ENCODE results near the gene SRRT. TPM values are rescaled to one million over a fixed set of nuclear protein-coding genes. Genes with fewer than 3 reads are reported as not detected.

The SRRT gene
- total RNA-seq, 6 donors from 2014 or later = 57.9 to 324 (median 111) TPM

- peaks cover 0 to 32% (median 22%) of the 10 kb centered on the region in 4 donors for H3K27me3 ChIP-seq
- no peak for ATAC-seq (ENCODE audit: low FRiP score in 2 of 2)
- no peak overlapping the region for H3K27ac ChIP-seq
- no peaks in the 10 kb centered on the region for H3K9me3 ChIP-seq
- H3K4me3 ChIP-seq = peak overlapping the region in 2 of 4 donors; percentile 50 to 53
- TF ChIP-seq POLR2AphosphoS5 (IDR thresholded peaks at IDR 0.05) (no peak), CTCF (IDR thresholded peaks at IDR 0.05) (no peak), EP300 (IDR thresholded peaks at IDR 0.05) (no peak), POLR2A (IDR thresholded peaks at IDR 0.05) (no peak)
- peak in 1 of 2 donors; percentile 76 for DNase-seq
- H3K4me1 ChIP-seq = peaks cover 34 to 49% (median 43%) of the 10 kb centered on the region in 4 donors
- H3K36me3 ChIP-seq = no peaks in the 10 kb centered on the region
- 60 to 72% methylated on average over 21 to 25 of the region's 40 CpGs for WGBS, 2 donors
Observed at GRCh38 chr7:100893910-100894721, 19.2 kb downstream of the SRRT start.

- DNase-seq = peak in 1 of 2 donors; percentile 94
- Histone ChIP-seq H3K27me3 (peaks cover 0 to 32% (median 22%) of the 10 kb centered on the region in 4 donors), H3K36me3 (no peaks in the 10 kb centered on the region), H3K4me1 (peaks cover 34 to 43% (median 40%) of the 10 kb centered on the region in 4 donors), H3K9me3 (no peaks in the 10 kb centered on the region), H3K4me3 (peak overlapping the region; percentile 35 to 53 (median 43)), H3K27ac (peak overlapping the region in 1 of 4 donors; percentile 11)
- TF ChIP-seq CTCF (IDR thresholded peaks at IDR 0.05) (peak; percentile 76 to 90 (median 88)), POLR2A (IDR thresholded peaks at IDR 0.05) (no peak)
- WGBS, 2 donors = 1% methylated on average over 21 of the region's 83 CpGs; no CpG with 5 or more reads in 1 of the 2 donors
- ATAC-seq (ENCODE audit: low FRiP score in 2 of 2) = peak in 1 of 2 donors; percentile 45
Observed at GRCh38 chr7:100894860-100895700, 20.2 kb downstream of the SRRT start.

- peaks cover 0 to 32% (median 22%) of the 10 kb centered on the region in 4 donors for H3K27me3 ChIP-seq
- no peaks in the 10 kb centered on the region for H3K36me3 ChIP-seq
- H3K4me1 ChIP-seq = peaks cover 29 to 37% (median 35%) of the 10 kb centered on the region in 4 donors
- H3K9me3 ChIP-seq = no peaks in the 10 kb centered on the region
- no CpG with 5 or more reads among the region's 32 CpGs for WGBS, 2 donors
- DNase-seq (peak in 1 of 2 donors; percentile 88), ATAC-seq (ENCODE audit: low FRiP score in 2 of 2) (peak in 1 of 2 donors; percentile 8)
- peak within 1 kb of the TSS; percentile 35 to 53 (median 43) for H3K4me3 ChIP-seq
- peak within 1 kb of the TSS in 1 of 4 donors; percentile 11 for H3K27ac ChIP-seq
- TF ChIP-seq POLR2AphosphoS5 (IDR thresholded peaks at IDR 0.05) = no peak
- no peak for TF ChIP-seq CTCF (IDR thresholded peaks at IDR 0.05)
- no peak for TF ChIP-seq POLR2A (IDR thresholded peaks at IDR 0.05)
- no peak for TF ChIP-seq EP300 (IDR thresholded peaks at IDR 0.05)
Observed at GRCh38 chr7:100895701-100895955, 20.7 kb downstream of the SRRT start, which contains the start of gene ACHE. Gene ACHE, minus strand, starts transcription at chr7:100895888. Its CDS starts 1,656 bp downstream, at chr7:100894232.

- peaks cover 0 to 31% (median 20%) of the 10 kb centered on the region in 4 donors for H3K27me3 ChIP-seq
- H3K36me3 ChIP-seq = no peaks in the 10 kb centered on the region
- H3K4me3 ChIP-seq = peak overlapping the region in 3 of 4 donors; percentile 35 to 53 (median 50)
- no peaks in the 10 kb centered on the region for H3K9me3 ChIP-seq
- 8 to 11% methylated on average over 29 to 38 of the region's 54 CpGs for WGBS, 2 donors
- TF ChIP-seq EP300 (IDR thresholded peaks at IDR 0.05) (no peak), POLR2A (IDR thresholded peaks at IDR 0.05) (no peak), POLR2AphosphoS5 (IDR thresholded peaks at IDR 0.05) (no peak), CTCF (IDR thresholded peaks at IDR 0.05) (no peak)
- ATAC-seq (ENCODE audit: low FRiP score in 2 of 2) = peak in 1 of 2 donors; percentile 4
- peak in 1 of 2 donors; percentile 82 for DNase-seq
- H3K4me1 ChIP-seq = peaks cover 24 to 32% (median 30%) of the 10 kb centered on the region in 4 donors
- H3K27ac ChIP-seq = no peak overlapping the region
Observed at GRCh38 chr7:100895956-100896731, 21.2 kb downstream of the SRRT start.

Data from upper lobe of left lung (tissue), 6 donors.